ENCODE measurements around the gene C1QTNF1.

Gene C1QTNF1

GRCh38 chr17:79090443-79091225 lies 66.7 kb downstream of the C1QTNF1 start:
- H3K27ac ChIP-seq (replicated peaks): no peak overlapping the region
- TF ChIP-seq SPI1 (IDR thresholded peaks at IDR 0.05; ENCODE audit: borderline replicate concordance, low read depth) (no peak), CTCF (IDR thresholded peaks at IDR 0.05; ENCODE audit: insufficient read depth, low read length) (no peak), GABPA (IDR thresholded peaks at IDR 0.05; ENCODE audit: low read depth) (no peak), POLR2AphosphoS5 (IDR thresholded peaks at IDR 0.05; ENCODE audit: low read depth) (no peak), REST (IDR thresholded peaks at IDR 0.05; ENCODE audit: insufficient replicate concordance, low read depth) (no peak)
- DNase-seq (ENCODE audit: low read depth in 1 of 2, low spot score in 1 of 2): no peak

GRCh38 chr17:79091226-79091670 lies 67.3 kb downstream of the C1QTNF1 start:
- TF ChIP-seq POLR2AphosphoS5 (IDR thresholded peaks at IDR 0.05; ENCODE audit: low read depth): no peak
- no peak for TF ChIP-seq CTCF (IDR thresholded peaks at IDR 0.05; ENCODE audit: insufficient read depth, low read length)
- no peak for TF ChIP-seq SPI1 (IDR thresholded peaks at IDR 0.05; ENCODE audit: borderline replicate concordance, low read depth)
- TF ChIP-seq REST (IDR thresholded peaks at IDR 0.05; ENCODE audit: insufficient replicate concordance, low read depth): no peak
- no peak for TF ChIP-seq GABPA (IDR thresholded peaks at IDR 0.05; ENCODE audit: low read depth)
- peaks cover 25% of the 10 kb centered on the region for H3K27me3 ChIP-seq (ENCODE audit: insufficient read depth, poor library complexity, severe bottlenecking)
- DNase-seq (ENCODE audit: low read depth in 1 of 2, low spot score in 1 of 2): no peak
- no peak overlapping the region for H3K4me3 ChIP-seq (replicated peaks; ENCODE audit: insufficient read depth, low read length)
- no peak overlapping the region for H3K27ac ChIP-seq (replicated peaks)

More at GRCh38 chr17:79090443-79091225, 66.7 kb downstream of the C1QTNF1 start:
- Histone ChIP-seq H3K4me3 (replicated peaks; ENCODE audit: insufficient read depth, low read length) (no peak overlapping the region), H3K27me3 (ENCODE audit: insufficient read depth, poor library complexity, severe bottlenecking) (peaks cover 22% of the 10 kb centered on the region)

GRCh38 chr17:79092567-79092966 lies 68.6 kb downstream of the C1QTNF1 start:
- TF ChIP-seq GABPA (IDR thresholded peaks at IDR 0.05; ENCODE audit: low read depth): no peak
- TF ChIP-seq REST (IDR thresholded peaks at IDR 0.05; ENCODE audit: insufficient replicate concordance, low read depth): no peak
- no peak for TF ChIP-seq POLR2AphosphoS5 (IDR thresholded peaks at IDR 0.05; ENCODE audit: low read depth)
- TF ChIP-seq SPI1 (IDR thresholded peaks at IDR 0.05; ENCODE audit: borderline replicate concordance, low read depth): no peak
- TF ChIP-seq CTCF (IDR thresholded peaks at IDR 0.05; ENCODE audit: insufficient read depth, low read length): no peak
- no peak for DNase-seq (ENCODE audit: low read depth in 1 of 2, low spot score in 1 of 2)
- H3K4me3 ChIP-seq (replicated peaks; ENCODE audit: insufficient read depth, low read length): no peak overlapping the region
- H3K27me3 ChIP-seq (ENCODE audit: insufficient read depth, poor library complexity, severe bottlenecking): peaks cover 32% of the 10 kb centered on the region
- H3K27ac ChIP-seq (replicated peaks): no peak overlapping the region
